HepG2 (cell line): Measurements from ENCODE around the gene CCDC170. TPM values are rescaled to one million over a fixed set of nuclear protein-coding genes. Genes with fewer than 3 reads are reported as not detected.
A peak's percentile ranks its signal among the peaks of the same experiment; 100 is the strongest.

ENCODE experiments used
- ADNP ChIP-seq: sonication (generic); formaldehyde crosslinking; IDR thresholded peaks from 2 replicates; pipeline ENCODE4 v1.4.0; 2020; ENCODE audit warnings: missing genetic modification reagents
- AHR ChIP-seq: IDR thresholded peaks from 2 replicates; pipeline ENCODE4 v1.6.1; 2018; ENCODE audit warnings: missing genetic modification reagents, missing compliant biosample characterization
- BRCA1 ChIP-seq: sonication (generic); formaldehyde crosslinking; IDR thresholded peaks from 2 replicates; pipeline ENCODE4 v1.4.0; 2020; ENCODE audit warnings: missing genetic modification reagents
- LCORL ChIP-seq, 2 experiments: fragments of 450-650 bp in 1 of 2; sonication (generic) in 1 of 2; formaldehyde crosslinking in 1 of 2; IDR thresholded peaks; 2 replicates each; pipeline versions ENCODE4 v1.5.0 to v1.6.1; 2017 to 2020; ENCODE audit warnings: antibody characterized with exemption in 1 of 2, missing genetic modification reagents in 1 of 2
- YEATS2 ChIP-seq: sonication (generic); formaldehyde crosslinking; IDR thresholded peaks from 2 replicates; pipeline ENCODE4 v1.4.0; 2020; ENCODE audit warnings: missing genetic modification reagents, borderline replicate concordance
- ZFP90 ChIP-seq: sonication (generic); formaldehyde crosslinking; IDR thresholded peaks from 2 replicates; pipeline ENCODE4 v1.8.0; 2022; ENCODE audit warnings: missing genetic modification reagents, mild to moderate bottlenecking, inconsistent platforms, borderline replicate concordance
- ZMYM3 ChIP-seq: sonication (generic); formaldehyde crosslinking; IDR thresholded peaks from 2 replicates; pipeline ENCODE4 v1.5.1; 2020; ENCODE audit warnings: mild to moderate bottlenecking, missing genetic modification reagents
- ZNF205 ChIP-seq: IDR thresholded peaks from 2 replicates; pipeline ENCODE4 v1.6.1; 2018; ENCODE audit warnings: missing biosample characterization, missing genetic modification reagents
- ZNF34 ChIP-seq: sonication (generic); formaldehyde crosslinking; IDR thresholded peaks from 2 replicates; pipeline ENCODE4 v1.4.0; 2020; ENCODE audit warnings: mild to moderate bottlenecking, missing genetic modification reagents, borderline replicate concordance
- ZNF432 ChIP-seq: sonication (generic); formaldehyde crosslinking; IDR thresholded peaks from 2 replicates; pipeline ENCODE4 v1.5.0; 2020; ENCODE audit warnings: missing genetic modification reagents, mild to moderate bottlenecking, borderline replicate concordance
- ZNF446 ChIP-seq: sonication (generic); formaldehyde crosslinking; IDR thresholded peaks from 2 replicates; pipeline ENCODE4 v1.5.0; 2020; ENCODE audit warnings: mild to moderate bottlenecking, missing genetic modification reagents
- ZNF496 ChIP-seq: sonication (generic); formaldehyde crosslinking; IDR thresholded peaks from 2 replicates; pipeline ENCODE4 v1.8.1; 2023; ENCODE audit warnings: mild to moderate bottlenecking, moderate library complexity, missing genetic modification reagents; ENCODE audit not compliant: insufficient replicate concordance
- ZNF501 ChIP-seq: sonication (generic); formaldehyde crosslinking; IDR thresholded peaks from 2 replicates; pipeline ENCODE4 v1.5.1; 2020; ENCODE audit warnings: mild to moderate bottlenecking, moderate library complexity, missing genetic modification reagents
- ZNF776 ChIP-seq: sonication (generic); formaldehyde crosslinking; IDR thresholded peaks from 2 replicates; pipeline ENCODE4 v1.4.0; 2020; ENCODE audit warnings: mild to moderate bottlenecking, missing genetic modification reagents
- polyA plus RNA-seq, 8 experiments: library from polyadenylated mRNA; depleted of rRNA in 3 of 8; stranded (reverse) in 7 of 8; unstranded in 1 of 8; fragments of >200 nt; fragmentation: Illumina TruSeq in 4 of 8; extraction: Trizol in 4 of 8; gene quantifications; 2 replicates each; pipeline versions ENCODE4 v1.2.1 to v1.2.3, GENCODE V29; 2011 to 2016; ENCODE audit warnings: low read depth in 4 of 8, missing spikeins in 1 of 8, mixed read lengths in 1 of 8; ENCODE audit not compliant: insufficient read depth in 1 of 8
- total RNA-seq, 5 experiments: library from RNA; depleted of rRNA; stranded (reverse); fragments of >200 nt; fragmentation: Illumina TruSeq; extraction: Trizol; gene quantifications; 2 replicates each; pipeline ENCODE4 v1.2.3, GENCODE V29; 2016; ENCODE audit warnings: low read depth in 1 of 5
- TF ChIP-seq, protein P1 (sequence below): sonication (generic); formaldehyde crosslinking; IDR thresholded peaks from 2 replicates; pipeline ENCODE4 v1.5.0; 2020; ENCODE audit warnings: missing genetic modification reagents, mild to moderate bottlenecking, borderline replicate concordance
- TF ChIP-seq, protein P2 (sequence below): IDR thresholded peaks from 2 replicates; pipeline ENCODE4 v1.6.1; 2016; ENCODE audit warnings: missing compliant biosample characterization, missing genetic modification reagents, borderline replicate concordance
- TF ChIP-seq, protein P3 (sequence below), 2 experiments: sonication (generic) in 1 of 2; formaldehyde crosslinking in 1 of 2; IDR thresholded peaks; 2 replicates each; pipeline versions ENCODE4 v1.4.0 to v1.6.1; 2016 to 2020; ENCODE audit warnings: borderline replicate concordance in 1 of 2, low read depth in 1 of 2, mild to moderate bottlenecking in 1 of 2, missing genetic modification reagents in 1 of 2
- TF ChIP-seq, protein P4 (sequence below): sonication (generic); formaldehyde crosslinking; IDR thresholded peaks from 2 replicates; pipeline ENCODE4 v1.8.1; 2022; ENCODE audit warnings: low read depth, mild to moderate bottlenecking, missing genetic modification reagents
- TF ChIP-seq, protein P5 (sequence below): IDR thresholded peaks from 2 replicates; pipeline ENCODE4 v1.6.1; 2016; ENCODE audit warnings: mild to moderate bottlenecking

Gene CCDC170
- total and polyA plus RNA-seq, 2 of the 13 experiments (the other 11 are each of a cell fraction or from before 2014, with no cell fraction given), result 0.90 to 5.1 TPM

GRCh38 chr6:151498327-151498726, 4.5 kb downstream of the CCDC170 start (continued):
- TF ChIP-seq, protein P1, sequence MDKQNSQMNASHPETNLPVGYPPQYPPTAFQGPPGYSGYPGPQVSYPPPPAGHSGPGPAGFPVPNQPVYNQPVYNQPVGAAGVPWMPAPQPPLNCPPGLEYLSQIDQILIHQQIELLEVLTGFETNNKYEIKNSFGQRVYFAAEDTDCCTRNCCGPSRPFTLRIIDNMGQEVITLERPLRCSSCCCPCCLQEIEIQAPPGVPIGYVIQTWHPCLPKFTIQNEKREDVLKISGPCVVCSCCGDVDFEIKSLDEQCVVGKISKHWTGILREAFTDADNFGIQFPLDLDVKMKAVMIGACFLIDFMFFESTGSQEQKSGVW (CRISPR knock-in tag), result no peak
- TF ChIP-seq YEATS2 (CRISPR knock-in tag) (no peak), ZMYM3 (no peak), ZFP90 (no peak), ZNF446 (no peak), ZNF432 (no peak), ZNF501 (CRISPR knock-in tag) (no peak), LCORL (IDR thresholded peaks at IDR 0.05) (no peak), LCORL (CRISPR knock-in tag; IDR thresholded peaks at IDR 0.05) (peak; percentile 38; the same call in 1 of the 2 replicates), BRCA1 (CRISPR knock-in tag) (no peak), AHR (CRISPR knock-in tag) (no peak), ZNF776 (CRISPR knock-in tag) (no peak), ZNF205 (CRISPR knock-in tag) (no peak), ZNF496 (CRISPR knock-in tag) (no peak), ZNF34 (no peak), ADNP (CRISPR knock-in tag) (no peak)
- TF ChIP-seq, protein P2, sequence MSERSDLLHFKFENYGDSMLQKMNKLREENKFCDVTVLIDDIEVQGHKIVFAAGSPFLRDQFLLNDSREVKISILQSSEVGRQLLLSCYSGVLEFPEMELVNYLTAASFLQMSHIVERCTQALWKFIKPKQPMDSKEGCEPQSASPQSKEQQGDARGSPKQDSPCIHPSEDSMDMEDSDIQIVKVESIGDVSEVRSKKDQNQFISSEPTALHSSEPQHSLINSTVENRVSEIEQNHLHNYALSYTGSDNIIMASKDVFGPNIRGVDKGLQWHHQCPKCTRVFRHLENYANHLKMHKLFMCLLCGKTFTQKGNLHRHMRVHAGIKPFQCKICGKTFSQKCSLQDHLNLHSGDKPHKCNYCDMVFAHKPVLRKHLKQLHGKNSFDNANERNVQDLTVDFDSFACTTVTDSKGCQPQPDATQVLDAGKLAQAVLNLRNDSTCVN (CRISPR knock-in tag), result no peak
- TF ChIP-seq, protein P3, sequence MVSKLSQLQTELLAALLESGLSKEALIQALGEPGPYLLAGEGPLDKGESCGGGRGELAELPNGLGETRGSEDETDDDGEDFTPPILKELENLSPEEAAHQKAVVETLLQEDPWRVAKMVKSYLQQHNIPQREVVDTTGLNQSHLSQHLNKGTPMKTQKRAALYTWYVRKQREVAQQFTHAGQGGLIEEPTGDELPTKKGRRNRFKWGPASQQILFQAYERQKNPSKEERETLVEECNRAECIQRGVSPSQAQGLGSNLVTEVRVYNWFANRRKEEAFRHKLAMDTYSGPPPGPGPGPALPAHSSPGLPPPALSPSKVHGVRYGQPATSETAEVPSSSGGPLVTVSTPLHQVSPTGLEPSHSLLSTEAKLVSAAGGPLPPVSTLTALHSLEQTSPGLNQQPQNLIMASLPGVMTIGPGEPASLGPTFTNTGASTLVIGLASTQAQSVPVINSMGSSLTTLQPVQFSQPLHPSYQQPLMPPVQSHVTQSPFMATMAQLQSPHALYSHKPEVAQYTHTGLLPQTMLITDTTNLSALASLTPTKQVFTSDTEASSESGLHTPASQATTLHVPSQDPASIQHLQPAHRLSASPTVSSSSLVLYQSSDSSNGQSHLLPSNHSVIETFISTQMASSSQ (IDR thresholded peaks at IDR 0.05; ENCODE audit: low read depth), result 0 out of 2 replicates have a peak, but pooled peaks have one; percentile 38
- TF ChIP-seq, protein P3 (CRISPR knock-in tag; IDR thresholded peaks at IDR 0.05; ENCODE audit: borderline replicate concordance), result no peak
- TF ChIP-seq, protein P4, sequence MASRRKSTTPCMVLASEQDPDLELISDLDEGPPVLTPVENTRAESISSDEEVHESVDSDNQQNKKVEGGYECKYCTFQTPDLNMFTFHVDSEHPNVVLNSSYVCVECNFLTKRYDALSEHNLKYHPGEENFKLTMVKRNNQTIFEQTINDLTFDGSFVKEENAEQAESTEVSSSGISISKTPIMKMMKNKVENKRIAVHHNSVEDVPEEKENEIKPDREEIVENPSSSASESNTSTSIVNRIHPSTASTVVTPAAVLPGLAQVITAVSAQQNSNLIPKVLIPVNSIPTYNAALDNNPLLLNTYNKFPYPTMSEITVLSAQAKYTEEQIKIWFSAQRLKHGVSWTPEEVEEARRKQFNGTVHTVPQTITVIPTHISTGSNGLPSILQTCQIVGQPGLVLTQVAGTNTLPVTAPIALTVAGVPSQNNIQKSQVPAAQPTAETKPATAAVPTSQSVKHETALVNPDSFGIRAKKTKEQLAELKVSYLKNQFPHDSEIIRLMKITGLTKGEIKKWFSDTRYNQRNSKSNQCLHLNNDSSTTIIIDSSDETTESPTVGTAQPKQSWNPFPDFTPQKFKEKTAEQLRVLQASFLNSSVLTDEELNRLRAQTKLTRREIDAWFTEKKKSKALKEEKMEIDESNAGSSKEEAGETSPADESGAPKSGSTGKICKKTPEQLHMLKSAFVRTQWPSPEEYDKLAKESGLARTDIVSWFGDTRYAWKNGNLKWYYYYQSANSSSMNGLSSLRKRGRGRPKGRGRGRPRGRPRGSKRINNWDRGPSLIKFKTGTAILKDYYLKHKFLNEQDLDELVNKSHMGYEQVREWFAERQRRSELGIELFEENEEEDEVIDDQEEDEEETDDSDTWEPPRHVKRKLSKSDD (CRISPR knock-in tag), result no peak
- TF ChIP-seq, protein P5, sequence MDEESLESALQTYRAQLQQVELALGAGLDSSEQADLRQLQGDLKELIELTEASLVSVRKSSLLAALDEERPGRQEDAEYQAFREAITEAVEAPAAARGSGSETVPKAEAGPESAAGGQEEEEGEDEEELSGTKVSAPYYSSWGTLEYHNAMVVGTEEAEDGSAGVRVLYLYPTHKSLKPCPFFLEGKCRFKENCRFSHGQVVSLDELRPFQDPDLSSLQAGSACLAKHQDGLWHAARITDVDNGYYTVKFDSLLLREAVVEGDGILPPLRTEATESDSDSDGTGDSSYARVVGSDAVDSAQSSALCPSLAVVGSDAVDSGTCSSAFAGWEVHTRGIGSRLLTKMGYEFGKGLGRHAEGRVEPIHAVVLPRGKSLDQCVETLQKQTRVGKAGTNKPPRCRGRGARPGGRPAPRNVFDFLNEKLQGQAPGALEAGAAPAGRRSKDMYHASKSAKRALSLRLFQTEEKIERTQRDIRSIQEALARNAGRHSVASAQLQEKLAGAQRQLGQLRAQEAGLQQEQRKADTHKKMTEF (CRISPR knock-in tag), result 0 out of 2 replicates have a peak, but pooled peaks have one; percentile 54
